ENCODE measurements around the gene EGFLAM. TPM values are rescaled to one million over a fixed set of nuclear protein-coding genes. Genes with fewer than 3 reads are reported as not detected.

EGFLAM gene
- total RNA-seq, 6 experiments from 2014 or later, result 1.1 to 7.2 (median 6.0) TPM

GRCh38 chr5:38291355-38291754, 33.0 kb downstream of the EGFLAM start:
- Mint-ChIP-seq H3K36me3 (ENCODE audit: low read depth) (no peaks in the 10 kb centered on the region), H3K4me3 (no peak overlapping the region), H3K27me3 (ENCODE audit: insufficient read depth) (peaks cover 5% of the 10 kb centered on the region), H3K27ac (no peak overlapping the region), H3K4me1 (ENCODE audit: low read depth) (no peaks in the 10 kb centered on the region), H3K9me3 (no peaks in the 10 kb centered on the region)
- no peak for TF ChIP-seq CTCF (IDR thresholded peaks at IDR 0.05)
- DNase-seq, result no peak

- no peak for DNase-seq
- no peak for TF ChIP-seq CTCF (IDR thresholded peaks at IDR 0.05)
- Mint-ChIP-seq H3K4me1 (ENCODE audit: low read depth) (no peaks in the 10 kb centered on the region), H3K27ac (no peak overlapping the region), H3K27me3 (ENCODE audit: insufficient read depth) (peaks cover 7% of the 10 kb centered on the region), H3K36me3 (ENCODE audit: low read depth) (no peaks in the 10 kb centered on the region), H3K4me3 (no peak overlapping the region), H3K9me3 (no peaks in the 10 kb centered on the region)
These were observed 33.9 kb downstream of the EGFLAM start for GRCh38 chr5:38292228-38292627.

GRCh38 chr5:38295751-38296150, 37.4 kb downstream of the EGFLAM start:
- Mint-ChIP-seq H3K27me3 (ENCODE audit: insufficient read depth) (peaks cover 10% of the 10 kb centered on the region), H3K9me3 (no peaks in the 10 kb centered on the region), H3K4me1 (ENCODE audit: low read depth) (no peaks in the 10 kb centered on the region), H3K27ac (no peak overlapping the region), H3K4me3 (no peak overlapping the region), H3K36me3 (ENCODE audit: low read depth) (no peaks in the 10 kb centered on the region)
- no peak for TF ChIP-seq CTCF (IDR thresholded peaks at IDR 0.05)
- no peak for DNase-seq

GRCh38 chr5:38297830-38298608, 39.7 kb downstream of the EGFLAM start:
- no peak overlapping the region for H3K4me3 Mint-ChIP-seq
- H3K27ac Mint-ChIP-seq, result no peak overlapping the region
- DNase-seq, result no peak
- no peaks in the 10 kb centered on the region for H3K36me3 Mint-ChIP-seq (ENCODE audit: low read depth)
- no peaks in the 10 kb centered on the region for H3K4me1 Mint-ChIP-seq (ENCODE audit: low read depth)
- no peaks in the 10 kb centered on the region for H3K9me3 Mint-ChIP-seq
- TF ChIP-seq CTCF (IDR thresholded peaks at IDR 0.05), result no peak
- H3K27me3 Mint-ChIP-seq (ENCODE audit: insufficient read depth), result peaks cover 10% of the 10 kb centered on the region

- Mint-ChIP-seq H3K36me3 (ENCODE audit: low read depth) (peaks cover 2% of the 10 kb centered on the region; the same call in 1 of the 2 replicates), H3K27me3 (ENCODE audit: insufficient read depth) (peaks cover 10% of the 10 kb centered on the region)
These were observed 41.2 kb downstream of the EGFLAM start for GRCh38 chr5:38299585-38299984.

More at GRCh38 chr5:38299585-38299984, 41.2 kb downstream of the EGFLAM start:
- Mint-ChIP-seq H3K9me3 (peaks cover 10% of the 10 kb centered on the region), H3K4me3 (no peak overlapping the region), H3K27ac (no peak overlapping the region), H3K4me1 (ENCODE audit: low read depth) (no peaks in the 10 kb centered on the region)
- no peak for TF ChIP-seq CTCF (IDR thresholded peaks at IDR 0.05)
- no peak for DNase-seq
